ENCODE measurements around the gene GID4. TPM values are rescaled to one million over a fixed set of nuclear protein-coding genes. Genes with fewer than 3 reads are reported as not detected.

GID4 gene
- total RNA-seq, 2 experiments from 2014 or later, result 3.4 to 3.7 TPM

- ChIA-PET POLR2A (no interaction called here), CTCF (no interaction called here)
- peaks cover 30% of the 10 kb centered on the region for H3K36me3 ChIP-seq (ENCODE audit: insufficient read depth, low read length)
- Mint-ChIP-seq H3K27me3 (no peaks in the 10 kb centered on the region), H3K9me3 (no peaks in the 10 kb centered on the region), H3K4me3 (no peak overlapping the region), H3K27ac (no peak overlapping the region), H3K36me3 (ENCODE audit: low read depth) (peaks cover 33% of the 10 kb centered on the region), H3K4me1 (ENCODE audit: low read depth) (no peaks in the 10 kb centered on the region)
- no peaks in the 10 kb centered on the region for H3K9me3 ChIP-seq (ENCODE audit: control insufficient read depth in 1 of 2, insufficient read depth in 1 of 2, low read length in 2 of 2)
- no peak for TF ChIP-seq CTCF (IDR thresholded peaks at IDR 0.05)
- no peaks in the 10 kb centered on the region for H3K4me1 ChIP-seq (ENCODE audit: insufficient read depth, low read length)
- H3K27me3 ChIP-seq (ENCODE audit: control insufficient read depth in 1 of 2, insufficient read depth in 2 of 2, low read length in 2 of 2), result no peaks in the 10 kb centered on the region
- intact Hi-C loops (cut with DNase I, micrococcal nuclease), result no loop called here
- ATAC-seq (ENCODE audit: poor library complexity) (no peak), DNase-seq (no peak)
- no peak overlapping the region for H3K27ac ChIP-seq (ENCODE audit: low read depth in 1 of 2, low read length in 2 of 2)
- no peak overlapping the region for H3K4me3 ChIP-seq (ENCODE audit: low read length)
Measured at GRCh38 chr17:18105027-18105426, 65.8 kb downstream of the GID4 start.

GRCh38 chr17:18105595-18105994 is 66.4 kb downstream of the GID4 start:
- POLR2A ChIA-PET, result no interaction called here
- intact Hi-C loops (cut with DNase I, micrococcal nuclease), result no loop called here
- Mint-ChIP-seq H3K9me3 (no peaks in the 10 kb centered on the region), H3K4me3 (no peak overlapping the region), H3K36me3 (ENCODE audit: low read depth) (peaks cover 27% of the 10 kb centered on the region), H3K4me1 (ENCODE audit: low read depth) (no peaks in the 10 kb centered on the region), H3K27me3 (no peaks in the 10 kb centered on the region), H3K27ac (no peak overlapping the region)
- no peaks in the 10 kb centered on the region for H3K4me1 ChIP-seq (ENCODE audit: insufficient read depth, low read length)
- no peaks in the 10 kb centered on the region for H3K27me3 ChIP-seq (ENCODE audit: control insufficient read depth in 1 of 2, insufficient read depth in 2 of 2, low read length in 2 of 2)
- ATAC-seq (ENCODE audit: poor library complexity), result no peak
- no peak for TF ChIP-seq CTCF (IDR thresholded peaks at IDR 0.05)
- no peak for DNase-seq
- H3K9me3 ChIP-seq (ENCODE audit: control insufficient read depth in 1 of 2, insufficient read depth in 1 of 2, low read length in 2 of 2), result no peaks in the 10 kb centered on the region
- no peak overlapping the region for H3K27ac ChIP-seq (ENCODE audit: low read depth in 1 of 2, low read length in 2 of 2)
- H3K36me3 ChIP-seq (ENCODE audit: insufficient read depth, low read length), result peaks cover 24% of the 10 kb centered on the region
- CTCF ChIA-PET, result no interaction called here
- H3K4me3 ChIP-seq (ENCODE audit: low read length), result no peak overlapping the region

GRCh38 chr17:18106211-18106610 is 67.0 kb downstream of the GID4 start:
- Mint-ChIP-seq H3K27ac (no peak overlapping the region), H3K4me1 (ENCODE audit: low read depth) (no peaks in the 10 kb centered on the region), H3K4me3 (no peak overlapping the region), H3K36me3 (ENCODE audit: low read depth) (peaks cover 24% of the 10 kb centered on the region), H3K9me3 (no peaks in the 10 kb centered on the region), H3K27me3 (no peaks in the 10 kb centered on the region)
- CTCF ChIA-PET, result no interaction called here
- intact Hi-C loops (cut with DNase I, micrococcal nuclease), result no loop called here
- ATAC-seq (ENCODE audit: poor library complexity), result no peak
- DNase-seq, result no peak
- no peak overlapping the region for H3K4me3 ChIP-seq (ENCODE audit: low read length)
- peaks cover 21% of the 10 kb centered on the region for H3K36me3 ChIP-seq (ENCODE audit: insufficient read depth, low read length)
- no peak overlapping the region for H3K27ac ChIP-seq (ENCODE audit: low read depth in 1 of 2, low read length in 2 of 2)
- H3K4me1 ChIP-seq (ENCODE audit: insufficient read depth, low read length), result no peaks in the 10 kb centered on the region
- H3K9me3 ChIP-seq (ENCODE audit: control insufficient read depth in 1 of 2, insufficient read depth in 1 of 2, low read length in 2 of 2), result no peaks in the 10 kb centered on the region
- TF ChIP-seq CTCF (IDR thresholded peaks at IDR 0.05), result no peak
- POLR2A ChIA-PET, result no interaction called here
- no peaks in the 10 kb centered on the region for H3K27me3 ChIP-seq (ENCODE audit: control insufficient read depth in 1 of 2, insufficient read depth in 2 of 2, low read length in 2 of 2)

All from CD4-positive, alpha-beta T cell (primary cell).